Neutrophil (primary cell): ENCODE measurements around the gene SDHB.

Source experiments
- H3K27ac ChIP-seq: fragments of 200-600 bp; sonication (generic); 2 replicates; pipeline ENCODE4 v1.5.1; 2016; ENCODE audit warnings: mild to moderate bottlenecking, moderate library complexity
- H3K27me3 ChIP-seq: fragments of 200-600 bp; sonication (generic); 2 replicates; pipeline ENCODE4 v1.6.0; 2016; ENCODE audit warnings: mild to moderate bottlenecking
- H3K36me3 ChIP-seq: fragments of 200-600 bp; sonication (generic); 2 replicates; pipeline ENCODE4 v1.5.1; 2017
- H3K4me1 ChIP-seq, 2 experiments: fragments of 200-600 bp in 1 of 2; sonication (generic) in 1 of 2; 1 replicate in 1 of 2; 2 replicates in 1 of 2; pipeline versions ENCODE4 v1.5.1 to v1.6.1; 2013 to 2016; ENCODE audit warnings: low read depth in 1 of 2, low read length in 1 of 2, mild to moderate bottlenecking in 1 of 2, moderate library complexity in 1 of 2; ENCODE audit not compliant: control insufficient read depth in 1 of 2, insufficient read depth in 1 of 2
- H3K4me3 ChIP-seq, 2 experiments: fragments of 200-600 bp in 1 of 2; sonication (generic) in 1 of 2; 1 replicate in 1 of 2; 2 replicates in 1 of 2; pipeline ENCODE4 v1.5.1; 2013 to 2016; ENCODE audit warnings: low read depth in 1 of 2, low read length in 1 of 2, mild to moderate bottlenecking in 1 of 2, moderate library complexity in 1 of 2
- H3K9me3 ChIP-seq: fragments of 200-600 bp; sonication (generic); 2 replicates; pipeline ENCODE4 v1.5.1; 2016
- CTCF ChIP-seq: fragments of 200-600 bp; sonication (generic); IDR thresholded peaks from 2 replicates; pipeline ENCODE4 v1.5.1; 2016; ENCODE audit warnings: antibody characterized with exemption

Gene SDHB

DNA sequence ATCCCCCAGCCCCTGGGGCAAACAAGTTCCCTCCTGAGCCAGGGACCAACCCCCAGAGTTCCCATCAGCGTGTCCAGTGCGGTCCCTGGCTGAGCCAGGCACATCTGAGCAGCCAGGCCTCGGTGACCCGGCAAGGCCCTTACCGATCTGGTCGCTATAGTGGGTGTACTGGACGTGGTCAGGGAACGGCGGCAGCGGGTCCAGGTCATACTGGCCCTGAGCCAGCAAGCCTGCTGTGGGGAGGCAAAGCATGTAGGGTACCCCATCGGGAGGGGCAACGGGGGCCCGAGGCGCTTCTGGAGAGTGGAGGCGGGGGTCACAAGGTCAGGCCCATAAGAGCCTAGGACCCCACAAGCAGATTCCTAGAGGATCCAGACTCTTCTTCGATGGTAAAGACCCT is 76.9 kb downstream of the SDHB start:
- no peaks in the 10 kb centered on the region for H3K9me3 ChIP-seq
- peaks cover 0 to 3% of the 10 kb centered on the region in 2 experiments for H3K4me1 ChIP-seq
- H3K4me3 ChIP-seq = no peak overlapping the region
- H3K27me3 ChIP-seq = peaks cover 44% of the 10 kb centered on the region
- no peak overlapping the region for H3K27ac ChIP-seq
- H3K36me3 ChIP-seq = no peaks in the 10 kb centered on the region
- no peak for TF ChIP-seq CTCF

DNA sequence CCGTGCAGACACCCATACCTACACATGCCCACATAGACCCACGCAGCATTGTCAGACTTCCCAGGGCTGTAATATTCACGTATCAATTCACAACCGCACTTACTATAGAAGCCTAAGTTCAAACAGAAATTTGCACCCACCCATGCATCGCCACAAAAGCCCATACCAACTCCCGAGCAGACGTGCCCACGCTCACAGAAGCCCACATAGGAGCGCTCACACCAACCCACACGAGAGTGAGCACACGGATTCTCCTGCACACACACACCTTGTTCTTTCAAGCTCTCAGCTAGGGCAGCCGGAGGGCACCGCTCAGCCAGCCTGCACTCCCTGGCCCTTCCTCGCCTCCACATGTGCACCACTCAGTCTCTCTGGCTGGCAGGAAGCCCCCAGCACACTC is 78.0 kb downstream of the SDHB start:
- Histone ChIP-seq H3K4me3 (no peak overlapping the region), H3K36me3 (no peaks in the 10 kb centered on the region), H3K4me1 (peaks cover 0 to 3% of the 10 kb centered on the region in 2 experiments), H3K9me3 (no peaks in the 10 kb centered on the region), H3K27me3 (peaks cover 32% of the 10 kb centered on the region), H3K27ac (no peak overlapping the region)
- no peak for TF ChIP-seq CTCF

DNA sequence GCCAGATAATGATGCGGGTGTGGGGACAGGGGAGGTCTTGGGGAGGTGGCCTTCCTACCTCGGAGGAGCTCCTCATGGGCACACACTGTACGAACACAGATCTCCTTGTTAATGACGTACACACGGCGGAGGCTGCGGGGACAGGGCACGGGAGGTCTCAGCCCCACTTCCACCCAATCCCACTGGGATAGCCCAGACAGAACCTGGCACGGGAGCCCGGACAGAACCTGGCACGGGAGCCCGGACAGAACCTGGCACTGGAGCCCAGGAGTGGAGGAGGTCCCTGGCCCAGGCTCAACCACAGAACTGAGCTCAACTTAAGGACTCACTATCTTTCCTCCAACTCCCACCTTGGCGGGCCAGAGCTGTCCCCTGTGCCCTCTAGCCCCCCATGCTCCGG is 78.6 kb downstream of the SDHB start:
- H3K36me3 ChIP-seq = no peaks in the 10 kb centered on the region

GRCh38 chr1:16973215-16973614 is 80.6 kb downstream of the SDHB start:
- H3K4me3 ChIP-seq = no peak overlapping the region
- TF ChIP-seq CTCF = no peak
- H3K27me3 ChIP-seq = peaks cover 6% of the 10 kb centered on the region
- H3K27ac ChIP-seq = no peak overlapping the region
- no peaks in the 10 kb centered on the region for H3K36me3 ChIP-seq
- no peaks in the 10 kb centered on the region for H3K4me1 ChIP-seq
- no peaks in the 10 kb centered on the region for H3K9me3 ChIP-seq

More for the DNA sequence above, 78.6 kb downstream of the SDHB start:
- H3K27ac ChIP-seq = no peak overlapping the region
- no peaks in the 10 kb centered on the region for H3K9me3 ChIP-seq
- H3K4me1 ChIP-seq = peaks cover 0 to 3% of the 10 kb centered on the region in 2 experiments
- no peak for TF ChIP-seq CTCF
- no peak overlapping the region for H3K4me3 ChIP-seq
- peaks cover 26% of the 10 kb centered on the region for H3K27me3 ChIP-seq

- Histone ChIP-seq H3K27me3 (no peaks in the 10 kb centered on the region), H3K36me3 (no peaks in the 10 kb centered on the region), H3K27ac (no peak overlapping the region), H3K4me1 (no peaks in the 10 kb centered on the region), H3K9me3 (no peaks in the 10 kb centered on the region), H3K4me3 (no peak overlapping the region)
- TF ChIP-seq CTCF = no peak
Measured at GRCh38 chr1:16972189-16972895, 81.5 kb downstream of the SDHB start.
